HT-29 (cell line): ENCODE results near the gene GTF2A1L. TPM values are rescaled to one million over a fixed set of nuclear protein-coding genes. Genes with fewer than 3 reads are reported as not detected.

Experiments
- small RNA-seq: library from RNA; depleted of rRNA; stranded (forward); fragments of <200 nt; gene quantifications from one replicate; pipeline ENCODE3, GENCODE V24; 2014
- total RNA-seq: library from RNA; depleted of rRNA; stranded (reverse); fragments of >200 nt; shearing (Covaris generic); gene quantifications from 2 replicates; pipeline ENCODE4 v1.2.3, GENCODE V29; 2014; rRNA removed

GTF2A1L gene
- total RNA-seq, 1 experiment from 2014 or later: not detected

Small RNA genes within 50 kb of the gene (small RNA-seq; reads per million reads assigned to genes)
- gene TPT1P11: not detected

Other genes starting within 250 kb of the GTF2A1L start
- gene PPP1R21, start 177.1 kb upstream of the GTF2A1L start, total RNA-seq: 3.8 and 5.3 TPM in 2 replicates
- 0.29 TPM in 1 of 2 replicates, not detected in the other for gene STON1, start 87.7 kb upstream of the GTF2A1L start, total RNA-seq
- not detected in 2 replicates for gene LHCGR, start 137.9 kb downstream of the GTF2A1L start, total RNA-seq